HFF-Myc (cell line): Measurements from ENCODE around the gene SPRED3.

ENCODE experiments used
- DNase-seq: peaks from one replicate; pipeline ENCODE4 v3.0.0-alpha.2; 2011; ENCODE audit warnings: low read depth; ENCODE audit errors: extremely low read depth
- H3K4me3 ChIP-seq: replicated peaks from 2 replicates; pipeline ENCODE4 v1.5.1; 2011; ENCODE audit warnings: low read depth, mild to moderate bottlenecking, control low read depth, low read length
- TF ChIP-seq, protein P1 (sequence below): IDR thresholded peaks from 2 replicates; pipeline ENCODE4 v1.5.1; 2012; ENCODE audit warnings: mild to moderate bottlenecking, low read depth, low read length, control low read depth; ENCODE audit errors: missing control alignments

The SPRED3 gene

GRCh38 chr19:38391911-38392464 lies 3.5 kb downstream of the SPRED3 start:
- TF ChIP-seq, protein P1, sequence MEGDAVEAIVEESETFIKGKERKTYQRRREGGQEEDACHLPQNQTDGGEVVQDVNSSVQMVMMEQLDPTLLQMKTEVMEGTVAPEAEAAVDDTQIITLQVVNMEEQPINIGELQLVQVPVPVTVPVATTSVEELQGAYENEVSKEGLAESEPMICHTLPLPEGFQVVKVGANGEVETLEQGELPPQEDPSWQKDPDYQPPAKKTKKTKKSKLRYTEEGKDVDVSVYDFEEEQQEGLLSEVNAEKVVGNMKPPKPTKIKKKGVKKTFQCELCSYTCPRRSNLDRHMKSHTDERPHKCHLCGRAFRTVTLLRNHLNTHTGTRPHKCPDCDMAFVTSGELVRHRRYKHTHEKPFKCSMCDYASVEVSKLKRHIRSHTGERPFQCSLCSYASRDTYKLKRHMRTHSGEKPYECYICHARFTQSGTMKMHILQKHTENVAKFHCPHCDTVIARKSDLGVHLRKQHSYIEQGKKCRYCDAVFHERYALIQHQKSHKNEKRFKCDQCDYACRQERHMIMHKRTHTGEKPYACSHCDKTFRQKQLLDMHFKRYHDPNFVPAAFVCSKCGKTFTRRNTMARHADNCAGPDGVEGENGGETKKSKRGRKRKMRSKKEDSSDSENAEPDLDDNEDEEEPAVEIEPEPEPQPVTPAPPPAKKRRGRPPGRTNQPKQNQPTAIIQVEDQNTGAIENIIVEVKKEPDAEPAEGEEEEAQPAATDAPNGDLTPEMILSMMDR = no peak
- no peak overlapping the region for H3K4me3 ChIP-seq
- DNase-seq = no peak

- no peak overlapping the region for H3K4me3 ChIP-seq
- no peak for DNase-seq
- TF ChIP-seq, protein P1 = no peak
These were observed 4.3 kb downstream of the SPRED3 start for GRCh38 chr19:38392707-38393308.

GRCh38 chr19:38394488-38394887 lies 6.0 kb downstream of the SPRED3 start:
- no peak for DNase-seq
- TF ChIP-seq, protein P1 = no peak
- H3K4me3 ChIP-seq = no peak overlapping the region

GRCh38 chr19:38395381-38396114 lies 7.1 kb downstream of the SPRED3 start:
- TF ChIP-seq, protein P1 = no peak
- no peak for DNase-seq
- H3K4me3 ChIP-seq = no peak overlapping the region

DNA sequence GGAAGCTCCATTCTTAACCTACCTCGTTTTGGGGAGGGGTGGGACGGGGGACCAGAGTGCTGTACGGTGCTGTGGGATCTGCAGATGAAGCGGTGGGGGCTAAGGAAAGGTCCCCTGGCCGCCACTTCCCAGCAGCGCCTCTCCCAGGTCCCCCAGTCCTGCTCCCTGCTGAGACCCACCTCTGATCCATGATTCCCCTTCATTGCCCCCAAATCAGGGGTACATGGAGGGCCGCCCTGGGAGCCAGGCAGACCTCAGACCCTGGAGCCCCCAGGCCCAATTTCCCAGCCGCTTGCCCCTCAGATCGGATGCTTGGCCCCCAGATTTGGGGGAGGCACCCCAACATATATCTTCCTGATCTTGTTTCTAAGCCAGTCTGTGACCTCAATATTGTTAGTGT lies 10.6 kb downstream of the SPRED3 start:
- no peak for DNase-seq
- H3K4me3 ChIP-seq = no peak overlapping the region
- TF ChIP-seq, protein P1 = no peak

- no peak for DNase-seq
- TF ChIP-seq, protein P1 = no peak
- H3K4me3 ChIP-seq = no peak overlapping the region
These were observed 11.0 kb downstream of the SPRED3 start for GRCh38 chr19:38399537-38399936.
